Common myeloid progenitor, CD34-positive (primary cell): ENCODE results near the gene COCH.

Experiments
- CTCF ChIA-PET: fragments of 350-600 bp; sonication (Branson Sonifier 250); formaldehyde crosslinking; loops from one replicate; lab custom pipeline; 2021; ENCODE audit warnings: antibody characterized with exemption; lab: Charles Lee
- POLR2A ChIA-PET: fragments of 350-600 bp; sonication (Branson Sonifier 250); formaldehyde crosslinking; loops from one replicate; lab custom pipeline; 2021; ENCODE audit warnings: antibody characterized with exemption; lab: Charles Lee
- DNase-seq, 3 donors: peaks; one replicate each; pipeline versions ENCODE4 v3.0.0 to v3.0.0-alpha.2; 2013
- H3K27ac ChIP-seq, 2 experiments: 1 replicate in 1 of 2; 2 replicates in 1 of 2; pipeline ENCODE4 v1.7.0; 2013; ENCODE audit warnings: inconsistent platforms in 2 of 2, low read length in 2 of 2, mild to moderate bottlenecking in 2 of 2, low read depth in 1 of 2, moderate library complexity in 1 of 2; ENCODE audit not compliant: severe bottlenecking in 2 of 2, insufficient read depth in 1 of 2, poor library complexity in 1 of 2
- H3K27me3 ChIP-seq, 5 experiments: replicated peaks in 2 of 5; 1 replicate in 3 of 5; 2 replicates in 2 of 5; pipeline versions ENCODE4 v1.6.1 to v1.7.0; 2013; ENCODE audit warnings: low read length in 4 of 5, mild to moderate bottlenecking in 2 of 5, moderate library complexity in 2 of 5, inconsistent platforms in 1 of 5; ENCODE audit not compliant: insufficient read depth in 5 of 5, control insufficient read depth in 4 of 5
- H3K36me3 ChIP-seq, 4 experiments: 1 replicate in 2 of 4; 2 replicates in 2 of 4; pipeline versions ENCODE4 v1.6.1 to v1.7.0; 2013; ENCODE audit warnings: low read length in 3 of 4, control low read depth in 1 of 4, mild to moderate bottlenecking in 1 of 4; ENCODE audit not compliant: control insufficient read depth in 4 of 4, insufficient read depth in 4 of 4
- H3K4me1 ChIP-seq, 4 experiments: 1 replicate in 3 of 4; 2 replicates in 1 of 4; pipeline versions ENCODE4 v1.6.1 to v1.7.1; 2013; ENCODE audit warnings: low read length in 3 of 4, mild to moderate bottlenecking in 3 of 4, control low read depth in 1 of 4, inconsistent platforms in 1 of 4, moderate library complexity in 1 of 4; ENCODE audit not compliant: control insufficient read depth in 4 of 4, insufficient read depth in 4 of 4; ENCODE audit errors: control extremely low read depth in 1 of 4
- H3K4me3 ChIP-seq, 7 experiments: 1 replicate in 4 of 7; 2 replicates in 3 of 7; pipeline versions ENCODE4 v1.5.1 to v1.7.0; 2013; ENCODE audit warnings: mild to moderate bottlenecking in 7 of 7, low read length in 6 of 7, moderate library complexity in 6 of 7, inconsistent platforms in 2 of 7, low read depth in 2 of 7, control low read depth in 1 of 7; ENCODE audit not compliant: insufficient read depth in 4 of 7, control insufficient read depth in 1 of 7; ENCODE audit errors: extremely low read depth in 1 of 7
- H3K9me3 ChIP-seq, 5 experiments: 1 replicate in 4 of 5; 2 replicates in 1 of 5; pipeline versions ENCODE4 v1.6.1 to v1.7.1; 2013; ENCODE audit warnings: low read length in 4 of 5, mild to moderate bottlenecking in 2 of 5, inconsistent platforms in 1 of 5, low read depth in 1 of 5, moderate library complexity in 1 of 5; ENCODE audit not compliant: control insufficient read depth in 4 of 5, insufficient read depth in 2 of 5; ENCODE audit errors: control extremely low read depth in 1 of 5
- WGBS: methylation state at CpG from one replicate; pipeline ENCODE4 v1.1.5; 2013; ENCODE audit not compliant: insufficient coverage; 5-methylcytosine and 5-hydroxymethylcytosine counted together

Gene COCH

DNA sequence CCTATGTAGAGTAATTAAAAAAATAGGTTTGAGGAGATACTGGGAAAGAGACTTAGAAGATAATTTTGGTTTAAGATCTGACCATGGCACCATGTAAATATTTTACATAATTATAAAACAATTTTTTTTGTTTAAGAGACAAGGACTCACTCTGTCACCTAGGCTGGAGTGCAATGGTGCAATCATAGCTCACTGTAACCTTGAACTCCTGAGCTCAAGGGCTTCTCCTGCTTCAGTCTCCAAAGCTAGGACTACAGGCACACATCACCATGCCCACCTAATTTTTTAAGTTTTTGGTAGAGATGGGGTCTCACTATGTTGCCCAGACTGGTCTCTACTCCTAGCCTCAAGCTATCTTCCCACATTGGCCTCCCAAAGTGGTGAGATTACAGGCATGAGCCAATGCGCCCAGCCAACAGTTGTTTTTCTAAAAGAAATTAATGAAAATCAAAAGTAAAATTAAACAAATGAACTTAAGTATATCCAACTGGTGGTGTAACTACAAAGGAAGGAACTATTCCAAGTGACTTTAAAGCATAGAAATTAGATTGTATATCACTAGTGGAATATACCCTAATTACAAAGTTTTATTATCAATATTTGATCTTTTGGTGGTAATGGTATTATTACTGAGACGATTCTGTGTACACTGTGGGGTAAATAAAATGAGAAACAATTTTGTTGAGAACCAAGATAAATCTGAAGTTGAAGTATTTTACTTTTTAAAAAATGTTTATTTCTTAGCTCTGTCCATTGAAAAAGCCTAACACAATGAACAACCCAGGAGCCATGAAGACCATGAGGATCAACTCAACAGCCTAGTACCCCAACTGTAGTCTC lies 29.1 kb downstream of the COCH start:
- Histone ChIP-seq H3K4me1 (no peaks in the 10 kb centered on the region), H3K27ac (no peak overlapping the region), H3K9me3 (no peaks in the 10 kb centered on the region), H3K27me3 (no peaks in the 10 kb centered on the region), H3K4me3 (no peak overlapping the region), H3K36me3 (peaks cover 2 to 30% (median 20%) of the 10 kb centered on the region in 4 experiments)
- ChIA-PET CTCF (interaction anchor here (0.6 to 1.3 kb wide), 2 partner anchors 11 to 248 kb away, joined by 3 to 4 read pairs; no protein-coding TSS in a partner anchor), POLR2A (no interaction called here)
- WGBS, result no CpG with 5 or more reads among the region's 2 CpGs
- DNase-seq, result no peak

GRCh38 chr14:30906752-30907658 lies 32.6 kb downstream of the COCH start:
- ChIA-PET POLR2A (no interaction called here), CTCF (interaction anchor here (0.6 kb wide), 1 partner anchor 457 kb away, joined by 3 read pairs; no protein-coding TSS in a partner anchor)
- DNase-seq, result peak; percentile 39 to 71 (median 65)
- Histone ChIP-seq H3K27ac (no peak overlapping the region), H3K9me3 (no peaks in the 10 kb centered on the region), H3K36me3 (peaks cover 8 to 50% (median 24%) of the 10 kb centered on the region in 4 experiments), H3K4me1 (no peaks in the 10 kb centered on the region), H3K27me3 (no peaks in the 10 kb centered on the region), H3K4me3 (no peak overlapping the region)

- ChIA-PET CTCF (interaction anchor here (0.6 kb wide), 1 partner anchor 456 kb away, joined by 3 read pairs; no protein-coding TSS in a partner anchor), POLR2A (no interaction called here)
- H3K27me3 ChIP-seq, result no peaks in the 10 kb centered on the region
- H3K9me3 ChIP-seq, result no peaks in the 10 kb centered on the region
- WGBS, result no CpG with 5 or more reads among the region's 1 CpG
- no peak overlapping the region for H3K4me3 ChIP-seq
- DNase-seq, result no peak
- H3K27ac ChIP-seq, result no peak overlapping the region
- peaks cover 9 to 51% (median 24%) of the 10 kb centered on the region in 4 experiments for H3K36me3 ChIP-seq
- H3K4me1 ChIP-seq, result no peaks in the 10 kb centered on the region
These were observed 33.3 kb downstream of the COCH start for GRCh38 chr14:30907659-30908057.

GRCh38 chr14:30908826-30909225 lies 34.5 kb downstream of the COCH start:
- POLR2A ChIA-PET, result interaction anchor here (0.6 kb wide), 1 partner anchor 261 kb away, joined by 4 read pairs; no protein-coding TSS in a partner anchor
- no peak for DNase-seq
- H3K9me3 ChIP-seq, result no peaks in the 10 kb centered on the region
- peaks cover 9 to 51% (median 24%) of the 10 kb centered on the region in 4 experiments for H3K36me3 ChIP-seq
- no CpG with 5 or more reads among the region's 2 CpGs for WGBS
- no peaks in the 10 kb centered on the region for H3K4me1 ChIP-seq
- no peaks in the 10 kb centered on the region for H3K27me3 ChIP-seq
- no peak overlapping the region for H3K27ac ChIP-seq
- CTCF ChIA-PET, result interaction anchor here (2.1 kb wide), 1 partner anchor 252 kb away, joined by 6 read pairs; no protein-coding TSS in a partner anchor
- H3K4me3 ChIP-seq, result no peak overlapping the region

GRCh38 chr14:30914812-30915211 lies 40.5 kb downstream of the COCH start:
- ChIA-PET CTCF (interaction anchor here (1.4 to 1.7 kb wide), 2 partner anchors 10 to 19 kb away, joined by 4 to 5 read pairs; no protein-coding TSS in a partner anchor), POLR2A (no interaction called here)
- no CpG with 5 or more reads among the region's 1 CpG for WGBS
- no peak for DNase-seq
- H3K4me1 ChIP-seq, result no peaks in the 10 kb centered on the region
- H3K27ac ChIP-seq, result no peak overlapping the region
- no peaks in the 10 kb centered on the region for H3K9me3 ChIP-seq
- H3K4me3 ChIP-seq, result no peak overlapping the region
- H3K36me3 ChIP-seq, result peaks cover 0 to 21% (median 16%) of the 10 kb centered on the region in 4 experiments
- H3K27me3 ChIP-seq, result no peaks in the 10 kb centered on the region

DNA sequence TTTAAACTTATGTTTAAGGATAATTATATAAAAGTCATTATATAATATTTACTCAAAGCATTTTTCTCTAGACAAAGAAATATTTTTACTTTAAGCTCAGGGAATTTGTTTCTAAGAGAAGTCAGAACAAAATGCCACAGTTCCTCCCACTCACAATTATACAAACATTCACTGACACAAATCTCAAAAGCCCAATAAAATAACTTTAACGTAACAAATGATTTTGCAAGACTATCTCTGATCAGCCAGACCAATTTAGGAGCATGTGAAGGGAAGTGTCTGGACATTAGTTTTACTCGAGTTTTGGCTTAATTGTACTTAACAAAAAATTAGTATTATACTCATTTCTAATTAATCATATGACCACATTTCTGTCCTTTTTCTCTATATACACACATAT lies 41.2 kb downstream of the COCH start:
- Histone ChIP-seq H3K4me3 (no peak overlapping the region), H3K27ac (no peak overlapping the region), H3K36me3 (peaks cover 0 to 19% (median 14%) of the 10 kb centered on the region in 4 experiments), H3K4me1 (no peaks in the 10 kb centered on the region), H3K27me3 (no peaks in the 10 kb centered on the region), H3K9me3 (no peaks in the 10 kb centered on the region)
- no peak for DNase-seq
- WGBS, result no CpG with 5 or more reads among the region's 2 CpGs
- ChIA-PET CTCF (interaction anchor here (1.4 kb wide), 1 partner anchor 11 kb away, joined by 4 read pairs; no protein-coding TSS in a partner anchor), POLR2A (no interaction called here)
